ENCODE measurements around the gene TCF7L1.

DNA sequence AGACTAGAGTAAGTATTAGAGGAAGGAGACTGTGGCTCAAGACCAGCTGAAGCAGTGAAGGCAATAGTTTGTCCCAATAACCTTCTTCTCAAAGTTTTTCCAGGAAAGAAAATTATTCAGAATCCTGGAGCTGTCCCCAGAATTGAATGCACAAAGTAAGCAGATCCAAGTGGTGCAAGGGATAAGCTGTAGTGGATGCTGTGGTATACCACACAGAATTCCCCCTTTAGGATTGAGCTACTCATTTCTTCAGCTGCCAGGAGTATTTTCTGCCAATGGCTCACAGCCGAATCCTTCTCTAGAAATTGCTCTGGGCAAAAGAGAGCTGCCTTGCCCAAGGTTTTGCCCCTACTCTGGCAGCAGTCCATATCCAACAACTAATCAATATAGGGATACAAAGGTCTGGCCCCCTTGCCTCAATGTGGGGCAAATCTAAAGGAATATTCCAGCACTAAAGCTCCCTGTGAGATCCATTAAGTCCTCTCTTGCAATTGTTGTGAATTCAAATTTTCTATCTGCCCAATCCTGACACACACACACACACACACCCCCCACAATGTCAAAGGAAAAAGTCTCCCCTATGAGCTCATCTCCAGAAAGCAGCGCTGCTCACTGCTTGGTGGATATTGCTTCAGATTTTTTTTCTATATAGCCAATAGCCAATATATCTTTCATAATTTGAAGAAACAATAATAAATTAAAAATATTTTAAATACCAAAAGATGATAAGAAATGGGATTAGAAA is 18.4 kb upstream of the TCF7L1 start:
- TF ChIP-seq SPI1 (IDR thresholded peaks at IDR 0.05; ENCODE audit: borderline replicate concordance, low read depth) = no peak
- TF ChIP-seq, protein P1, sequence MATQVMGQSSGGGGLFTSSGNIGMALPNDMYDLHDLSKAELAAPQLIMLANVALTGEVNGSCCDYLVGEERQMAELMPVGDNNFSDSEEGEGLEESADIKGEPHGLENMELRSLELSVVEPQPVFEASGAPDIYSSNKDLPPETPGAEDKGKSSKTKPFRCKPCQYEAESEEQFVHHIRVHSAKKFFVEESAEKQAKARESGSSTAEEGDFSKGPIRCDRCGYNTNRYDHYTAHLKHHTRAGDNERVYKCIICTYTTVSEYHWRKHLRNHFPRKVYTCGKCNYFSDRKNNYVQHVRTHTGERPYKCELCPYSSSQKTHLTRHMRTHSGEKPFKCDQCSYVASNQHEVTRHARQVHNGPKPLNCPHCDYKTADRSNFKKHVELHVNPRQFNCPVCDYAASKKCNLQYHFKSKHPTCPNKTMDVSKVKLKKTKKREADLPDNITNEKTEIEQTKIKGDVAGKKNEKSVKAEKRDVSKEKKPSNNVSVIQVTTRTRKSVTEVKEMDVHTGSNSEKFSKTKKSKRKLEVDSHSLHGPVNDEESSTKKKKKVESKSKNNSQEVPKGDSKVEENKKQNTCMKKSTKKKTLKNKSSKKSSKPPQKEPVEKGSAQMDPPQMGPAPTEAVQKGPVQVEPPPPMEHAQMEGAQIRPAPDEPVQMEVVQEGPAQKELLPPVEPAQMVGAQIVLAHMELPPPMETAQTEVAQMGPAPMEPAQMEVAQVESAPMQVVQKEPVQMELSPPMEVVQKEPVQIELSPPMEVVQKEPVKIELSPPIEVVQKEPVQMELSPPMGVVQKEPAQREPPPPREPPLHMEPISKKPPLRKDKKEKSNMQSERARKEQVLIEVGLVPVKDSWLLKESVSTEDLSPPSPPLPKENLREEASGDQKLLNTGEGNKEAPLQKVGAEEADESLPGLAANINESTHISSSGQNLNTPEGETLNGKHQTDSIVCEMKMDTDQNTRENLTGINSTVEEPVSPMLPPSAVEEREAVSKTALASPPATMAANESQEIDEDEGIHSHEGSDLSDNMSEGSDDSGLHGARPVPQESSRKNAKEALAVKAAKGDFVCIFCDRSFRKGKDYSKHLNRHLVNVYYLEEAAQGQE (IDR thresholded peaks at IDR 0.05; ENCODE audit: insufficient replicate concordance, low read depth) = no peak

Data from HL-60 (cell line).